A549 (cell line): ENCODE measurements around the gene TRPM5.

ENCODE experiments used
- CTCF ChIP-seq: fragments of >200 bp; sonication (Bioruptor Twin); formaldehyde crosslinking; IDR thresholded peaks from 3 replicates; pipeline ENCODE4 v1.5.1; 2016
- EP300 ChIP-seq, 2 experiments: fragments of >200 bp; sonication (Bioruptor Twin); formaldehyde crosslinking; IDR thresholded peaks; 2 replicates in 1 of 2; 3 replicates in 1 of 2; pipeline ENCODE4 v1.6.1; 2016 to 2017
- ESRRA ChIP-seq: fragments of 150-350 bp; IDR thresholded peaks from 2 replicates; pipeline ENCODE4 v1.6.1; 2014; ENCODE audit warnings: mild to moderate bottlenecking, low read length, borderline replicate concordance
- POLR2A ChIP-seq: IDR thresholded peaks from 2 replicates; pipeline ENCODE4 v1.6.1; 2012; ENCODE audit warnings: mild to moderate bottlenecking, low read length
- ZSCAN20 ChIP-seq: fragments of 250-450 bp; sonication (Bioruptor Pico); IDR thresholded peaks from 2 replicates; pipeline ENCODE4 v1.8.0; 2022; ENCODE audit warnings: mild to moderate bottlenecking, moderate library complexity

GRCh38 chr11:2477936-2478335 lies 33.6 kb upstream of the TRPM5 start:
- TF ChIP-seq EP300 (IDR thresholded peaks at IDR 0.05) (no peak), POLR2A (no peak), ESRRA (no peak), ZSCAN20 (CRISPR knock-in tag) (no peak), CTCF (no peak)
